ENCODE data around the gene ABHD4.
"Not testable (repeated sequence)": the region's sequence is repeated elsewhere in the genome, so short reads cannot be mapped to it uniquely, and the experiment has no call there.

ABHD4 gene

GRCh38 chr14:22593189-22593588 lies 4.9 kb upstream of the ABHD4 start:
- no peak for DNase-seq

- no peak for DNase-seq
These were observed 4.5 kb upstream of the ABHD4 start for GRCh38 chr14:22593601-22594000.

- no peak for DNase-seq
These were observed 3.9 kb upstream of the ABHD4 start for GRCh38 chr14:22594156-22594716.

GRCh38 chr14:22596354-22596879 lies 1.7 kb upstream of the ABHD4 start:
- no peak for DNase-seq

GRCh38 chr14:22597265-22597664 lies 835 bp upstream of the ABHD4 start:
- no peak for DNase-seq

GRCh38 chr14:22597771-22598098 lies 365 bp upstream of the ABHD4 start:
- no peak for DNase-seq

GRCh38 chr14:22598896-22599244 lies 770 bp downstream of the ABHD4 start:
- DNase-seq, result peak; percentile 31 to 56

GRCh38 chr14:22599349-22599748 lies 1.2 kb downstream of the ABHD4 start:
- no peak for DNase-seq

GRCh38 chr14:22600027-22600426 lies 1.9 kb downstream of the ABHD4 start:
- no peak for DNase-seq

- DNase-seq, result no peak
These were observed 3.4 kb downstream of the ABHD4 start for GRCh38 chr14:22601456-22601855.

GRCh38 chr14:22601996-22602395 lies 3.9 kb downstream of the ABHD4 start:
- no peak for DNase-seq

- DNase-seq, result no peak
These were observed 4.8 kb downstream of the ABHD4 start for GRCh38 chr14:22602862-22603261.

- no peak for DNase-seq
These were observed 8.3 kb downstream of the ABHD4 start for GRCh38 chr14:22606380-22606779.

- no peak for DNase-seq
These were observed 9.2 kb downstream of the ABHD4 start for GRCh38 chr14:22607291-22607690.

- DNase-seq, result no peak
These were observed 12.8 kb downstream of the ABHD4 start for GRCh38 chr14:22610931-22611330.

- DNase-seq, result no peak
These were observed 15.1 kb downstream of the ABHD4 start for GRCh38 chr14:22613106-22613695.

GRCh38 chr14:22613736-22614239 lies 15.7 kb downstream of the ABHD4 start:
- DNase-seq, result no peak

GRCh38 chr14:22614240-22614799 lies 16.2 kb downstream of the ABHD4 start:
- DNase-seq, result no peak

- not testable (repeated sequence) for DNase-seq
These were observed 17.7 kb downstream of the ABHD4 start for GRCh38 chr14:22615765-22616164.

GRCh38 chr14:22622255-22622654 lies 24.2 kb downstream of the ABHD4 start:
- no peak for DNase-seq

- DNase-seq, result peak in 1 of 2 donors; percentile 25
These were observed 24.9 kb downstream of the ABHD4 start for GRCh38 chr14:22623047-22623446.

- no peak for DNase-seq
These were observed 28.5 kb downstream of the ABHD4 start for GRCh38 chr14:22626590-22626989.

- DNase-seq, result no peak
These were observed 29.6 kb downstream of the ABHD4 start for GRCh38 chr14:22627506-22628263.

GRCh38 chr14:22629361-22629760 lies 31.3 kb downstream of the ABHD4 start:
- DNase-seq, result no peak

All from inflammatory macrophage treated with lipopolysaccharide for 1 hour (primary cell).